ENCODE data around the gene KIAA0513.

Gene KIAA0513

DNA sequence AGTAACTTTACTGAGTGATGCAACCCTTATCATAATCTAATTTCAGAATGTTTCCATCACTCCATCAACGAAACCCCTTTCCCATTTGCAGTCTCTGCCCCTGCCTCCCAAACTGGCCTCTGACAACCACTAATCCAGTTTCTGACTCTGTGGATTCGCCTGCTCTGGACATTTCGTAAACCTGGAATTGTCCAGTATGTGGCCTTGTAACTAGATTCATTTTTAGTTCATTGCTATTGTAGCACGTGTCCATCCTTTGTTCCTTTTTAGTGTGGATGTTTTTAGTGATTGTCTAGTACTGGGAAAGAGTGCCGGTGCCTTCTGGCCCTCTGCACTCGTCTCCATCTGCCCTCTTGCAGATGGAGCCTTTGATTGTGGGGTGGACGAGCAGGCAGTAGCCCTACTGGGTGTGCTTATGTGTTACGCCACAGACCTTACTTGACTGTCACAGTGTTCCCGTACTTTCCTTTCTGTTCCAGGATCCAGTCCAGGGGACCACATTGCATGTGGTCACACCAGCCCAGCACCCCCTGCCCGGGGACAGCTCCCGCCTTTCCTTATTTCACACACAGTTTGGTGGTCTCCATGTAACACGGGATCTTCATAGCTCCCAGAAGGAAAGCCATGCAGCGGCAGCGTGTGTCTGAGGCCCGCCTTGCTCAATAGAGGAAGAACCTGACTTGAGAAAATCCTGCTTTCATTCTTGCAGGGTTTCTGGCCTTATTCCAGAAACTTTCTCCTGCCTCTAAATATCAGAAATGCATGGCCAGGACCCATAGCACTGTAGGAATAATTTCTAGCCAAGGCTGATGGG is 8.8 kb downstream of the KIAA0513 start:
- no peak overlapping the region for H3K4me3 ChIP-seq (replicated peaks; ENCODE audit: low read depth, low read length)
- peak; percentile 36 for DNase-seq (ENCODE audit: low read depth)
- TF ChIP-seq CTCF (IDR thresholded peaks at IDR 0.05; ENCODE audit: low read length, missing control alignments), result no peak

GRCh38 chr16:85037050-85037410 is 9.4 kb downstream of the KIAA0513 start:
- peak; percentile 63 for DNase-seq (ENCODE audit: low read depth)
- TF ChIP-seq CTCF (IDR thresholded peaks at IDR 0.05; ENCODE audit: low read length, missing control alignments), result no peak
- H3K4me3 ChIP-seq (replicated peaks; ENCODE audit: low read depth, low read length), result no peak overlapping the region

- TF ChIP-seq CTCF (IDR thresholded peaks at IDR 0.05; ENCODE audit: low read length, missing control alignments), result no peak
Measured at GRCh38 chr16:85037721-85038120, 10.1 kb downstream of the KIAA0513 start.

DNA sequence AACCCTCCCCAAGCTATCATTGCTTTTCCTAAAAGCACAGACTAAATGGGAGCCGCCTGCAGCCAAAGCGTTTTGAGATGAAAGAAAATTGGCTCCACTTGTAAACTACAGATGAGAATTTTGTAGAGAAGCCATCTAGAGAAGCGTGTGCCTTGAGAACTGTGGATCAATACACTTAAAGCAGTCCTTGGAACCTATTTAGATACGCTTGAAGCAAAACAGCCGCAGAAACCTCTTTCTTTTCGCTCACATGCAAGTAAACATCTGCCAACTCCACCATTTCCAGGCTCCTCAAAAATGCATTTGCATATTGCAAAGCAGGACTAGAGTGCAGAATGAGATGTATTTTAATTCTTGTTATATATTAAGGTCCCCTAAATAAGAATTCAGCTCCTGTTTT is 13.1 kb downstream of the KIAA0513 start:
- DNase-seq (ENCODE audit: low read depth), result no peak
- H3K4me3 ChIP-seq (replicated peaks; ENCODE audit: low read depth, low read length), result no peak overlapping the region
- no peak for TF ChIP-seq CTCF (IDR thresholded peaks at IDR 0.05; ENCODE audit: low read length, missing control alignments)

More at GRCh38 chr16:85037721-85038120, 10.1 kb downstream of the KIAA0513 start:
- no peak overlapping the region for H3K4me3 ChIP-seq (replicated peaks; ENCODE audit: low read depth, low read length)
- no peak for DNase-seq (ENCODE audit: low read depth)

- no peak for TF ChIP-seq CTCF (IDR thresholded peaks at IDR 0.05; ENCODE audit: low read length, missing control alignments)
- no peak overlapping the region for H3K4me3 ChIP-seq (replicated peaks; ENCODE audit: low read depth, low read length)
- DNase-seq (ENCODE audit: low read depth), result no peak
Measured at GRCh38 chr16:85041219-85042166, 13.9 kb downstream of the KIAA0513 start.

GRCh38 chr16:85042167-85042526 is 14.6 kb downstream of the KIAA0513 start:
- H3K4me3 ChIP-seq (replicated peaks; ENCODE audit: low read depth, low read length), result no peak overlapping the region
- no peak for TF ChIP-seq CTCF (IDR thresholded peaks at IDR 0.05; ENCODE audit: low read length, missing control alignments)
- DNase-seq (ENCODE audit: low read depth), result no peak

All from fibroblast of pulmonary artery (primary cell).